Ovary (tissue), 9 donors: ENCODE measurements around the gene ASPHD1. TPM values are rescaled to one million over a fixed set of nuclear protein-coding genes. Genes with fewer than 3 reads are reported as not detected.

Experiments used
- DNase-seq, 5 donors: peaks; one replicate each; pipeline ENCODE4 v3.0.0-alpha.2; 2019 to 2020
- H3K27ac ChIP-seq, 2 donors: fragments of 200-600 bp; one replicate each; pipeline versions ENCODE4 v1.5.1 to v1.8.0; 2019 to 2022
- H3K27me3 ChIP-seq: fragments of 200-600 bp; one replicate; pipeline ENCODE4 v1.8.0; 2022
- H3K36me3 ChIP-seq: fragments of 200-600 bp; sonication (generic); one replicate; pipeline ENCODE4 v1.5.1; 2019
- H3K4me1 ChIP-seq: one replicate; pipeline ENCODE4 v1.8.1; 2013; ENCODE audit warnings: mild to moderate bottlenecking, moderate library complexity; ENCODE audit not compliant: insufficient read depth
- H3K4me3 ChIP-seq: fragments of 200-600 bp; sonication (generic); one replicate; pipeline ENCODE4 v1.5.1; 2017
- H3K9me3 ChIP-seq, 2 donors: fragments of 200-600 bp in 1 of 2; sonication (generic) in 1 of 2; one replicate each; pipeline versions ENCODE4 v1.5.1 to v1.8.1; 2013 to 2019; ENCODE audit warnings: mild to moderate bottlenecking in 1 of 2, moderate library complexity in 1 of 2
- EP300 ChIP-seq: sonication (generic); formaldehyde crosslinking; IDR thresholded peaks from one replicate; pipeline ENCODE4 v1.6.1; 2017; ENCODE audit warnings: antibody characterized with exemption
- POLR2A ChIP-seq: fragments of 450-650 bp; IDR thresholded peaks from one replicate; pipeline ENCODE4 v1.6.1; 2017; ENCODE audit warnings: antibody characterized with exemption, mild to moderate bottlenecking, moderate library complexity
- WGBS, 3 donors: extraction: QIAGEN DNeasy Blood & Tissue Kit in 1 of 3; methylation state at CpG; one replicate each; pipeline versions ENCODE4 v1.1.5 to v1.1.7; 2013 to 2017; 5-methylcytosine and 5-hydroxymethylcytosine counted together
- intact Hi-C, 4 donors: fragments of 100-400 bp; cut with DNase I; formaldehyde crosslinking; loops; one replicate each; pipeline versions ENCODE4 v1.11.0 to v1.15.1; 2022 to 2023
- polyA plus RNA-seq, 2 donors: library from polyadenylated mRNA; stranded (reverse); fragments of 200-250 nt in 1 of 2; fragments of 350-450 nt in 1 of 2; fragmentation: Illumina TruSeq in 1 of 2; extraction: RNeasy Lipid Tissue Mini Kit (QIAGEN cat#74804) in 1 of 2; gene quantifications; one replicate each; pipeline ENCODE4 v1.2.3, GENCODE V29; 2013 to 2014
- total RNA-seq, 7 donors: library from RNA; depleted of rRNA in 2 of 7; stranded (reverse); fragments of >200 nt in 2 of 7; fragmentation: NEBNext Ultra II Directional in 3 of 7; extraction: Animal tissue kit (Norgen Biotek cat#: 25700) in 3 of 7; gene quantifications; one replicate each; pipeline versions ENCODE4 v1.1.0 to v1.2.4, GENCODE V29; 2016 to 2023
- TF ChIP-seq, protein P1 (sequence below), 3 donors: fragments of 450-650 bp in 2 of 3; fragments of 200-600 bp in 1 of 3; IDR thresholded peaks; one replicate each; pipeline versions ENCODE4 v1.5.1 to v1.8.0; 2016 to 2022; ENCODE audit warnings: antibody characterized with exemption in 3 of 3, mild to moderate bottlenecking in 1 of 3
- donor health status: DM: no; HTN: no; CAD: no; lungs with moderate emphysema.
- donor health status: DM: no; HTN: no; CAD: no.
- donor health status: Bipolar disorder and iron deficiency.
- donor health status: DM: yes; HTN: yes; CAD: no.
- donor health status: DM: no; HTN: no; CAD: no.
- donor health status: DM: yes; HTN: yes; CAD: no.

ASPHD1 gene
- total and polyA plus RNA-seq, 9 donors = 0.38 to 7.8 (median 1.2) TPM; not detected in 1

DNA sequence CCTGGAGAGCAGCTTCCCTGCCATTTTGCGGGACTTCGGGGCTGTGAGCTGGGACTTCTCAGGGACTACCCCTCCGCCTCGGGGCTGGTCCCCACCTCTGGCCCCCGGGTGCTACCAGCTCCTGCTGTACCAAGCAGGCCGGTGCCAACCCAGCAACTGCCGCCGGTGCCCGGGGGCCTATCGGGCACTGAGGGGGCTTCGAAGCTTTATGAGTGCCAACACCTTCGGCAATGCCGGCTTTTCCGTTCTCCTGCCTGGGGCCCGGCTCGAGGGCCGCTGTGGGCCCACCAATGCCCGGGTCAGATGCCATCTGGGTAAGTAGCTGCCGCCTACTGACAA is 1.3 kb downstream of the ASPHD1 start:
- TF ChIP-seq, protein P1, sequence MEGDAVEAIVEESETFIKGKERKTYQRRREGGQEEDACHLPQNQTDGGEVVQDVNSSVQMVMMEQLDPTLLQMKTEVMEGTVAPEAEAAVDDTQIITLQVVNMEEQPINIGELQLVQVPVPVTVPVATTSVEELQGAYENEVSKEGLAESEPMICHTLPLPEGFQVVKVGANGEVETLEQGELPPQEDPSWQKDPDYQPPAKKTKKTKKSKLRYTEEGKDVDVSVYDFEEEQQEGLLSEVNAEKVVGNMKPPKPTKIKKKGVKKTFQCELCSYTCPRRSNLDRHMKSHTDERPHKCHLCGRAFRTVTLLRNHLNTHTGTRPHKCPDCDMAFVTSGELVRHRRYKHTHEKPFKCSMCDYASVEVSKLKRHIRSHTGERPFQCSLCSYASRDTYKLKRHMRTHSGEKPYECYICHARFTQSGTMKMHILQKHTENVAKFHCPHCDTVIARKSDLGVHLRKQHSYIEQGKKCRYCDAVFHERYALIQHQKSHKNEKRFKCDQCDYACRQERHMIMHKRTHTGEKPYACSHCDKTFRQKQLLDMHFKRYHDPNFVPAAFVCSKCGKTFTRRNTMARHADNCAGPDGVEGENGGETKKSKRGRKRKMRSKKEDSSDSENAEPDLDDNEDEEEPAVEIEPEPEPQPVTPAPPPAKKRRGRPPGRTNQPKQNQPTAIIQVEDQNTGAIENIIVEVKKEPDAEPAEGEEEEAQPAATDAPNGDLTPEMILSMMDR (IDR thresholded peaks at IDR 0.05) = no peak
- TF ChIP-seq POLR2A = no peak
- TF ChIP-seq EP300 = no peak
- H3K27ac ChIP-seq = no peak overlapping the region
- no peaks in the 10 kb centered on the region for H3K36me3 ChIP-seq
- intact Hi-C loops = no loop called here
- no peak for DNase-seq
- H3K9me3 ChIP-seq = no peaks in the 10 kb centered on the region
- peaks cover 3% of the 10 kb centered on the region for H3K4me1 ChIP-seq
- H3K27me3 ChIP-seq = no peaks in the 10 kb centered on the region
- WGBS, 3 donors = 84 to 92% (median 85%) methylated on average over 16 to 19 of the region's 19 CpGs
- H3K4me3 ChIP-seq = no peak overlapping the region

DNA sequence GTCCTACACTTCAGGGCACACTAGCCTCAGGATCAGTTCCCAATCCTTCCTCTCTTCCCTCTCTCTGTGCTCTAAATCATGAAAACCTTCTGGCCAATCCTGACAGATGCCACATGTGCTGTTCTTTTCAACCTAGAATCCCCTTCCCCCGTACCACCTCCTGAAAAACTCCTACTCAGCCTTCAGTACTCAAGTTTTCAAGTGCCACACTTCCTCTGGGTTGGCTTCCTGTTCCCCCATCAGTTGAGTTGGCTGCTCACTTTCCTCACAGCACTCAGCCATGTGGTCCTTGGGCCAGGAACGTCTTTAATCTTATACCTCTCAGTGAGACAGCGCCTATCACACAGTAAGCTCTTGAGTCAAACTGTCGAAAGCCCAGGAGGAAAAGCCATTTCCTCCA is 3.3 kb downstream of the ASPHD1 start:
- no peak overlapping the region for H3K4me3 ChIP-seq
- peaks cover 3% of the 10 kb centered on the region for H3K4me1 ChIP-seq
- H3K36me3 ChIP-seq = no peaks in the 10 kb centered on the region
- no peak for TF ChIP-seq EP300
- TF ChIP-seq POLR2A = no peak
- TF ChIP-seq, protein P1 (IDR thresholded peaks at IDR 0.05) = no peak
- H3K27ac ChIP-seq = no peak overlapping the region
- WGBS, 3 donors = 78 to 85% (median 80%) methylated on average over 4 of the region's 4 CpGs
- no peaks in the 10 kb centered on the region for H3K27me3 ChIP-seq
- H3K9me3 ChIP-seq = no peaks in the 10 kb centered on the region
- no peak for DNase-seq
- intact Hi-C loops = no loop called here

DNA sequence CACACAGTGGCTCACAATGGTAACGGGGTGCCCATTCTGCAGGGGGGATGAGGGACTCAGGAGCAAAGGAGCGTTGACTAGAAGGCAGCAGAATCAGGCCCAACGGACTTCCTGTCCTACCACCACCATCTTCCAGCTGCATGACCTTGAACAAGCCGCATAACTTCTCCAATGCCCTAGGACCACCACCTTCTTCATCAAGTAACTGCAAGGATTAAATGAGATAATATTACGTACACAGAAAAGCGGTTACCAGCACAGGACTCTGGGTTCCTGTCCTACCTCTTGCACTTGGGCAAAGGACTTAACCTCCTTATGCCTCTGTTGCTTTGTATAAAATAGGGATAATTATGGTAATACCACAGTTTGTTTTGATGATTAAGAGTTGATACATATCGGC is 4.7 kb downstream of the ASPHD1 start:
- H3K27ac ChIP-seq = no peak overlapping the region
- DNase-seq = no peak
- intact Hi-C loops = no loop called here
- TF ChIP-seq, protein P1 (IDR thresholded peaks at IDR 0.05) = no peak
- TF ChIP-seq POLR2A (no peak), EP300 (no peak)
- peaks cover 3% of the 10 kb centered on the region for H3K4me1 ChIP-seq
- WGBS, 3 donors = 67 to 91% (median 71%) methylated on average over 7 of the region's 7 CpGs
- H3K4me3 ChIP-seq = no peak overlapping the region
- H3K27me3 ChIP-seq = no peaks in the 10 kb centered on the region
- H3K36me3 ChIP-seq = no peaks in the 10 kb centered on the region
- no peaks in the 10 kb centered on the region for H3K9me3 ChIP-seq

DNA sequence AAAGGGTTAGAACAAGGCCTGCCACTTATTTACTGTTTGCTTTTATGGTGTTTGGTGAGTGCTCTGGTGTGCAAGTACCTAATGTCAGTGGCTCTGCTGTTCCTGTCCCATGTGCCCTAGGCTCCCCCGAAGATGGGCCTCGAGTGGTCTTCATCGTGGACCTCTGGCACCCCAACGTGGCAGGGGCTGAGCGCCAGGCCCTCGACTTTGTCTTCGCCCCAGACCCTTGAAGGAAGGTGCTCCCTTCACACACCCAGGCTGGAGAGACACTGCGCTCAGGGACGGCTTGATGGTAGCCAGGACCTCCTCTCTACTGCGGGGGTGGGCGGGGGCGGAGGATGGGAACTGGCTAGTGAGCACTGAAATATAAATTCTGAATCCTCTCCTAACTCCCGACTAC is 5.4 kb downstream of the ASPHD1 start:
- Histone ChIP-seq H3K27ac (no peak overlapping the region), H3K36me3 (no peaks in the 10 kb centered on the region), H3K4me3 (no peak overlapping the region), H3K9me3 (no peaks in the 10 kb centered on the region), H3K4me1 (peaks cover under 1% of the 10 kb centered on the region), H3K27me3 (no peaks in the 10 kb centered on the region)
- TF ChIP-seq POLR2A = no peak
- WGBS, 3 donors = 74 to 79% (median 76%) methylated on average over 13 of the region's 13 CpGs
- intact Hi-C loops = no loop called here
- no peak for DNase-seq

DNA sequence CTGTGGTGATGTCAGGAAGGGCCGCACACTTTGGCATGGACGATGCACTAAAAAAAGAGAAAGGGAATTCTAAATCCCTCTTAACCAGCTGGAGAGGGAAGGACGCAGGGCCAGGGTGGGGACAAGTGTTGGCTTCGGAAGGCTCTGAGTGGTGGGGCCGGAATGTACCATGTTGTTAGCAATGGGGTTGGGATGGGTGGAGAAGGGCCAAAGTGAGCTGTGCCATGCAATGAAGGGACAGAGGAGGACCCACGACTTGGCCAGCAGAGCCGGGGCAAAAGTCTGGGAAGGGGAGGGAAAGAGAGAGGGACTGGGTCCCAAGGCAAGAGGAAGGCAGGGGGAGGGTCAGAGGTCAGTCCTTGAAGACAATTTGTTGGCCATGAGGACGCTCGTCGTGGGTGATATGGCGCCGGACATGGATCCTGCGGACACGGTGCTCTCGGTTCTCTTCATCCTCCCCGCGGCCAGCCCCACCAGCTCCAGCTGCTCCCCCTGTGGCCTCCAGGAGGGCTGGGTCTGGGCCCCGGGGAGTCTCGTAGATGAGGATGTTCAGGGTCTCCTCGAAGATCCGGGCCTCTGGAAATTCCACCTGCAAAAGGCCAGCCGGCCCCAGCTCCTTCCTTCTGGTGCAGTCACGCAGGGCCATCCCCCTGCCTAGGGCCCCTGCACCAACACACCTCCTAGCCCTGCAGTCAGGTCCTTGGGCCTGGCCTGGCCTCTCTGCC is 6.4 kb downstream of the ASPHD1 start:
- H3K9me3 ChIP-seq = no peaks in the 10 kb centered on the region
- no peak overlapping the region for H3K4me3 ChIP-seq
- TF ChIP-seq, protein P1 (IDR thresholded peaks at IDR 0.05) = no peak
- TF ChIP-seq POLR2A (no peak), EP300 (no peak)
- WGBS, 3 donors = 68 to 80% (median 71%) methylated on average over 23 of the region's 23 CpGs
- intact Hi-C loops = no loop called here
- no peaks in the 10 kb centered on the region for H3K4me1 ChIP-seq
- H3K27ac ChIP-seq = no peak overlapping the region
- H3K27me3 ChIP-seq = no peaks in the 10 kb centered on the region
- no peak for DNase-seq
- H3K36me3 ChIP-seq = no peaks in the 10 kb centered on the region
